RWPE2 (cell line): ENCODE results near the gene RPLP2.
A peak's percentile ranks its signal among the peaks of the same experiment; 100 is the strongest.

ENCODE experiments used
- ATAC-seq: fragments of 200-7000 bp; cut with Tn5 transposase; 3 replicates; pipeline ENCODE4 v1.9.1; 2021; ENCODE audit warnings: low read depth
- DNase-seq: peaks from one replicate; pipeline ENCODE4 v3.0.0-alpha.2; 2020; ENCODE audit warnings: low spot score
- H3K27ac ChIP-seq: fragments of 450-650 bp; 2 replicates; pipeline ENCODE4 v1.5.1; 2017; ENCODE audit warnings: mild to moderate bottlenecking; ENCODE audit not compliant: poor library complexity, severe bottlenecking
- H3K27me3 ChIP-seq: fragments of 250-450 bp; sonication (Bioruptor Pico); 2 replicates; pipeline ENCODE4 v1.5.1; 2021; ENCODE audit warnings: mild to moderate bottlenecking, moderate library complexity; ENCODE audit not compliant: insufficient read depth, poor library complexity, severe bottlenecking
- H3K36me3 ChIP-seq: fragments of 250-450 bp; sonication (Bioruptor Pico); 2 replicates; pipeline ENCODE4 v1.5.1; 2020; ENCODE audit warnings: low read depth, mild to moderate bottlenecking, moderate library complexity
- H3K4me1 ChIP-seq: fragments of 250-450 bp; sonication (Bioruptor Pico); 2 replicates; pipeline ENCODE4 v1.5.1; 2021; ENCODE audit warnings: mild to moderate bottlenecking, moderate library complexity; ENCODE audit not compliant: insufficient read depth, poor library complexity, severe bottlenecking
- H3K4me3 ChIP-seq: fragments of 250-450 bp; sonication (Bioruptor Pico); 2 replicates; pipeline ENCODE4 v1.5.1; 2021; ENCODE audit warnings: mild to moderate bottlenecking, moderate library complexity; ENCODE audit not compliant: severe bottlenecking
- H3K9me3 ChIP-seq: fragments of 250-450 bp; sonication (Bioruptor Pico); 2 replicates; pipeline ENCODE4 v1.5.1; 2021; ENCODE audit warnings: mild to moderate bottlenecking, moderate library complexity; ENCODE audit not compliant: severe bottlenecking
- CTCF ChIP-seq: fragments of 450-650 bp; IDR thresholded peaks from one replicate; pipeline ENCODE4 v1.5.1; 2017; ENCODE audit warnings: mild to moderate bottlenecking, moderate library complexity; ENCODE audit not compliant: poor library complexity, severe bottlenecking

Gene RPLP2

DNA sequence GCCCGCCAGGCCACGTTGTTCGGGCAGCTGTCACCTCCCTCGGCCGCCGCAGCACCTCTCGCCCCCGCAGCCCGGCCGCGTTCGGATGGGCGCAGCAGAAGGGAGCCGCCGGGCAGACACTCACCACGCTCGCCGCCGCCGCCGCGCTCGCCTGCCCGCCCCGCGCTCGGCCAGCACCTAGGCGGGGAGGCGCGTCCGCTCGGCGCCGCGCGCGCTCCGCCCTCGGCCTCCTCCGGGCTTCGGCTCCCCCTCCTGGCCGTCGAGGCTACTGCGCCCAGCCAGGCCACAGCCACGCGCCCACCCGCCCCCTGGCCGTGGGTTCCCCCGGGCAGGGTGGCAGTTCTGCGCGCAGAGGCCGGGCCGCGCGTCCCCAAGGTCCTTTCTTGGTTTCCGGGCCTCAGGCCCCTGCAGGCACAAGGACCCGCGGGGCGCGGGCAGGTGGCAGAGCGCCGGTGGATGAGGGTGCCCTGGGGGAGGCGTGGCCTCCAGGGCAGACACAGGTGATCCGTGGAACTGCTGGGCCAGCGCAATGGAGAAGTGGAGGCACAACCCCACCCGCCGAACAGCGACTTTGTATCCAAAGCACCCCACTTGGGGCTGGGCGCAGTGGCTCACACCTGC, 11.6 kb upstream of the RPLP2 start, which contains the start of gene SLC25A22:
Gene SLC25A22 (minus strand): TSS at position 189 of the 621 bp plus-strand sequence. CDS start 3,275 bp downstream, outside the sequence.
- no peaks in the 10 kb centered on the region for H3K9me3 ChIP-seq
- TF ChIP-seq CTCF = peak; percentile 92
- H3K4me3 ChIP-seq = peak within 1 kb of the TSS; percentile 69
- peaks cover 2% of the 10 kb centered on the region for H3K4me1 ChIP-seq
- H3K36me3 ChIP-seq = peaks cover 25% of the 10 kb centered on the region
- no peak for DNase-seq
- no peaks in the 10 kb centered on the region for H3K27me3 ChIP-seq
- peak within 1 kb of the TSS; percentile 70 for H3K27ac ChIP-seq
- ATAC-seq = peak; percentile 46

- no peak for TF ChIP-seq CTCF
- H3K9me3 ChIP-seq = no peaks in the 10 kb centered on the region
- H3K36me3 ChIP-seq = peaks cover 20% of the 10 kb centered on the region
- H3K27me3 ChIP-seq = no peaks in the 10 kb centered on the region
- H3K4me3 ChIP-seq = no peak overlapping the region
- H3K27ac ChIP-seq = no peak overlapping the region
- DNase-seq (no peak), ATAC-seq (no peak)
- H3K4me1 ChIP-seq = peaks cover 6% of the 10 kb centered on the region
Measured at GRCh38 chr11:799641-800316, 10.0 kb upstream of the RPLP2 start.

GRCh38 chr11:800473-800872, 9.3 kb upstream of the RPLP2 start:
- Histone ChIP-seq H3K4me1 (peaks cover 6% of the 10 kb centered on the region), H3K4me3 (no peak overlapping the region), H3K36me3 (peaks cover 20% of the 10 kb centered on the region), H3K9me3 (no peaks in the 10 kb centered on the region), H3K27me3 (no peaks in the 10 kb centered on the region), H3K27ac (no peak overlapping the region)
- ATAC-seq (no peak), DNase-seq (no peak)
- TF ChIP-seq CTCF = no peak

- no peaks in the 10 kb centered on the region for H3K9me3 ChIP-seq
- H3K27me3 ChIP-seq = no peaks in the 10 kb centered on the region
- no peak for TF ChIP-seq CTCF
- ATAC-seq = no peak
- no peak overlapping the region for H3K27ac ChIP-seq
- H3K4me1 ChIP-seq = peaks cover 6% of the 10 kb centered on the region
- no peak overlapping the region for H3K4me3 ChIP-seq
- peaks cover 20% of the 10 kb centered on the region for H3K36me3 ChIP-seq
- no peak for DNase-seq
Measured at GRCh38 chr11:801097-801780, 8.5 kb upstream of the RPLP2 start.
